ENCODE data around the gene TARDBP. TPM values are rescaled to one million over a fixed set of nuclear protein-coding genes. Genes with fewer than 3 reads are reported as not detected.
"Not testable (repeated sequence)": the region's sequence is repeated elsewhere in the genome, so short reads cannot be mapped to it uniquely, and the experiment has no call there.

The TARDBP gene
- total RNA-seq, 4 donors from 2014 or later: 118 to 265 (median 172) TPM

DNA sequence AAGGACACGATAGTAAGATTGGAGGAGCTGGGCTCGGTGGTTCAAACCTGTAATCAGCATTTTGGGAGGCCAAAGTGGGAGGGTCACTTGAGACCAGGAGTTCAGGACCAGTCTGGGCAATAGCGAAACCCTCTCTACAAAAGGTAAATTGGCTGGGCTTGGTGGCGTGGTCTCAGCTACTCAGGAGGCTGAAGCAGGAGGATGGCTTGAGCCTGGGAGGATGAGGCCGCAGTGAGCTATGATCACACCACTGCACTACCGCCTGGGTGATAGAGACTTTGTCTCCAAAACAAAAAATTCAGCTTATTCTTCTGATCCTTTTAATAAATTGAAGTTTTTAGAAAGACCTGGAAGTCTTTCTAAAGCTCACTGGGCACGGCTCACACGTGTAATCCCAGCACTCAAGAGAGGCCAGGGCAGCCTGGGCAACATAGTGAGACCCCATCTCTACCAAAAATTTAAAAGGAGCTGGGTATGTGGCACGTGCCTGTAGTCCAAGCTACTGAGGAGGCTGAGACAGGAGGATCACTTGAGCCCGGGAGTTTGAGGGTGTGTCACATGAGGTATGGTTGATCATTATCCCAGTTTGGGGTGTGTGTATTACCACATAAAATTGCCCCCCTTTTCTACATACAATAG is 19.3 kb downstream of the TARDBP start:
- peaks cover 4% of the 10 kb centered on the region in 2 donors for H3K36me3 ChIP-seq
- 91 to 93% methylated on average over 10 of the region's 10 CpGs for WGBS, 2 donors
- intact Hi-C loops (cut with DNase I): no loop called here
- no peaks in the 10 kb centered on the region for H3K4me1 ChIP-seq
- H3K27me3 ChIP-seq: no peaks in the 10 kb centered on the region
- no peak for TF ChIP-seq POLR2A (IDR thresholded peaks at IDR 0.05)
- TF ChIP-seq, protein P1, sequence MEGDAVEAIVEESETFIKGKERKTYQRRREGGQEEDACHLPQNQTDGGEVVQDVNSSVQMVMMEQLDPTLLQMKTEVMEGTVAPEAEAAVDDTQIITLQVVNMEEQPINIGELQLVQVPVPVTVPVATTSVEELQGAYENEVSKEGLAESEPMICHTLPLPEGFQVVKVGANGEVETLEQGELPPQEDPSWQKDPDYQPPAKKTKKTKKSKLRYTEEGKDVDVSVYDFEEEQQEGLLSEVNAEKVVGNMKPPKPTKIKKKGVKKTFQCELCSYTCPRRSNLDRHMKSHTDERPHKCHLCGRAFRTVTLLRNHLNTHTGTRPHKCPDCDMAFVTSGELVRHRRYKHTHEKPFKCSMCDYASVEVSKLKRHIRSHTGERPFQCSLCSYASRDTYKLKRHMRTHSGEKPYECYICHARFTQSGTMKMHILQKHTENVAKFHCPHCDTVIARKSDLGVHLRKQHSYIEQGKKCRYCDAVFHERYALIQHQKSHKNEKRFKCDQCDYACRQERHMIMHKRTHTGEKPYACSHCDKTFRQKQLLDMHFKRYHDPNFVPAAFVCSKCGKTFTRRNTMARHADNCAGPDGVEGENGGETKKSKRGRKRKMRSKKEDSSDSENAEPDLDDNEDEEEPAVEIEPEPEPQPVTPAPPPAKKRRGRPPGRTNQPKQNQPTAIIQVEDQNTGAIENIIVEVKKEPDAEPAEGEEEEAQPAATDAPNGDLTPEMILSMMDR (IDR thresholded peaks at IDR 0.05): no peak
- no peak overlapping the region for H3K4me3 ChIP-seq (replicated peaks in 1 of 3)
- DNase-seq: no peak
- H3K9me3 ChIP-seq: no peaks in the 10 kb centered on the region
- no peak overlapping the region for H3K27ac ChIP-seq

DNA sequence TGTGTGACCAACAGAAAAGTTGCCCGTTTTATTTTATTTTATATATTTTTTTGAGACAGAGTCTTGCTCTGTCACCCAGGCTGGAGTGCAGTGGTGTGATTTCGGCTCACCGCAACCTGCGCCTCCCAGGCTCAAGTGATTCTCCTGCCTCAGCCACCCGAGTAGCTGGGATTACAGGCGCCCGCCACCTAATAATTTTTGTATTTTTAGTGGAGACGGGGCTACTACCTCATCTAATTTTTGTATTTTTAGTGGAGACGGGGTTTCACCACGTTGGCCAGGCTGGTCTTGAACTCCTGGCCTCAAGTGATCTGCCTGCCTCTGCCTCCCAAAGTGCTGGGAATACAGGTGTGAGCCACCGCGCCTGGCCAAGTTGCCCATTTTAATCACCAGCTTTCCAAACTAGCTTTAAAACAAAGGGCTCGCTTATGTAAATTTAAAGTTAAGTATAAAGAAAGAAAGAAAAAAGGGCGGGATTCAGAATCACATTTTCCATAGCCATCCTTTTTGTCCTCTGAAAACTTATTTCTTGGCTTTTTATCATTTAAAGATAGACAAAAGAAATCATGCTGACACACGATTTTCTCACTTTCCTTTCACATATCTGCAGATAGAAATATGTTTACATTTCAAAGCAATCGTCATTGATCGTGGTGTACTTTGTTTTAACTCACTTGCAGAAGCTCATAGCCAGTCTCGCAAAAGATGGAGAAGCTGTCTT is 24.7 kb downstream of the TARDBP start:
- not testable (repeated sequence) for H3K27me3 ChIP-seq; H3K4me1 ChIP-seq; DNase-seq; H3K36me3 ChIP-seq; H3K4me3 ChIP-seq (replicated peaks in 1 of 3); H3K27ac ChIP-seq; H3K9me3 ChIP-seq
- WGBS, 2 donors: 55 to 58% methylated on average over 18 of the region's 18 CpGs
- intact Hi-C loops (cut with DNase I): loop anchor here (5.0 kb wide), 1 partner anchor 605 kb away; no protein-coding TSS in a partner anchor

DNA sequence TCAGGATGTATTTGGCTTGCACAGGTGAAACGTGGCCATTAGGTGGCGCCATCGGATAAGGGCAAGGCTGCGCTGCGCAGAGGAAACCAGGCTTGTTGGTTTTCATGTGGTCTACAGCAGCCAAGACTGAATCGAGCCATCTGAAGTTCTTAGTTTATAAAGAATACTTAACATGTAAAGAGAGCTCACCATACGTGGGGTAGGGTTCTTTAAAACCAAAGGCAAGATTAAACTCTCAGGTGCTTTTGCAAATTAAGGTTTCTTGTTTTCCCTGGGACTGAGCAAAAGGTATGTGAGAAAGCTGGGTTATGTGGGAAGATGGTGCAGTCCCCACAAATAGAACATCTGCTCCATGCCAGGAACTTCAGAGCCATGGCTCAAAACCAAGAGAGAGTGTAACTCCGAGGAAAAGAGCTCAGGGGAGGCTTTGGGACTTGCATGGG is 25.3 kb downstream of the TARDBP start:
- no peak overlapping the region for H3K4me3 ChIP-seq (replicated peaks in 1 of 3)
- H3K4me1 ChIP-seq: no peaks in the 10 kb centered on the region
- TF ChIP-seq, protein P1 (IDR thresholded peaks at IDR 0.05): peak; percentile 78 to 96 (median 94)
- TF ChIP-seq POLR2A (IDR thresholded peaks at IDR 0.05): no peak
- no peaks in the 10 kb centered on the region for H3K27me3 ChIP-seq
- 0 to 1% methylated on average over 8 of the region's 8 CpGs for WGBS, 2 donors
- no peaks in the 10 kb centered on the region for H3K9me3 ChIP-seq
- no peaks in the 10 kb centered on the region for H3K36me3 ChIP-seq
- H3K27ac ChIP-seq: no peak overlapping the region
- intact Hi-C loops (cut with DNase I): loop anchor here (5.0 kb wide), 1 partner anchor 605 kb away; no protein-coding TSS in a partner anchor
- peak; percentile 85 to 91 for DNase-seq

DNA sequence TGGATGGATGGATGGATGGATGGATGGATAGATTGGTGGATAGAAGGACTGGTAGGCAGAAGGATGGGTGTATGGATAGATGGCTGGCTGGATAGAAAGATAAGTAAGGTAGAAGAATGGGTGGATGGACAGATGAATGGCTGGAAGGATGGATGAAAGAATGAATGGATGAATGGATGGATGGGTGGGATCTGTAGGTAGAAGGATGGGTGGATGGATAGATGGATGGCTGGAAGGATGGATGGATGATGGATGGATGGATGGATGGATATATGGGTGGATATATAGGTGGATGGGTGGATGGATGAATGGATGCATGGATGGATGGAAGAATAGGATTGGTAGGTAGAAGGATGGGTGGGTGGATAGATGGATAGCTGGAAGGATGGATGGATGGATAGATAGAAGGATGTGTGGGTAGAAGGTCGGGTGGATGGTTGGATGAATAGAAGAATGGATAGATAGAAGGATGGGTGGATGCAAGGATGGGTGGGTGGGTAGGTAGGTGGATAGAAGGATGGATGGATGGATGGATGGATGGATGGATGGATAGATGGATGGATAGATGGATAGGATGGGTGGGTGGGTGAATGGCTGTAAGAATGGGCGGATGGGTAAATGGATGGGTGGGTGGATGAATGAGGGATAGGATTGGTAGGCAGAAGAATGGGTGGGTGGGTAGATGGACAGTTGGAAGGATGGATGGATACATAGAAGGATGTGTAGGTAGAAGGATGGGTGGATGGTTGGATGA is 27.1 kb downstream of the TARDBP start:
- Histone ChIP-seq H3K4me1 (no peaks in the 10 kb centered on the region), H3K9me3 (no peaks in the 10 kb centered on the region), H3K27ac (no peak overlapping the region), H3K36me3 (no peaks in the 10 kb centered on the region), H3K27me3 (no peaks in the 10 kb centered on the region), H3K4me3 (replicated peaks in 1 of 3) (no peak overlapping the region)
- TF ChIP-seq POLR2A (IDR thresholded peaks at IDR 0.05): no peak
- TF ChIP-seq, protein P1 (IDR thresholded peaks at IDR 0.05): no peak
- WGBS, 2 donors: 57 to 66% methylated on average over 2 of the region's 2 CpGs
- intact Hi-C loops (cut with DNase I): loop anchor here (5.0 kb wide), 1 partner anchor 603 kb away; no protein-coding TSS in a partner anchor
- DNase-seq: no peak

DNA sequence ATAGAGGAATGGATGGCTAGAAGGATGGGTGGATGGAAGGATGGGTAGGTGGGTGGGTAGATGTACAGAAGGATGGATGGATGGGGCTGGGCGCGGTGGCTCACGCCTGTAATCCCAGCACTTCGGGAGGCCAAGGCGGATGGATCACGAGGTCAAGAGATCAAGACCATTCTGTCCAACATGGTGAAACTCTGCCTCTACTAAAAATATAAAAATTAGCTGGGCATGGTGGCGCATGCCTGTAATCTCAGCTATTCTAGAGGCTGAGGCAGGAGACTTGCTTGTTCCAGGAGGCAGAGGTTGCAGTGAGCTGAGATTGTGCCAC is 27.6 kb downstream of the TARDBP start:
- H3K9me3 ChIP-seq; DNase-seq; H3K27ac ChIP-seq; intact Hi-C loops (cut with DNase I); H3K27me3 ChIP-seq; H3K4me1 ChIP-seq; H3K4me3 ChIP-seq (replicated peaks in 1 of 3); H3K36me3 ChIP-seq: not testable (repeated sequence)
- WGBS, 2 donors: 85 to 91% methylated on average over 7 of the region's 7 CpGs

DNA sequence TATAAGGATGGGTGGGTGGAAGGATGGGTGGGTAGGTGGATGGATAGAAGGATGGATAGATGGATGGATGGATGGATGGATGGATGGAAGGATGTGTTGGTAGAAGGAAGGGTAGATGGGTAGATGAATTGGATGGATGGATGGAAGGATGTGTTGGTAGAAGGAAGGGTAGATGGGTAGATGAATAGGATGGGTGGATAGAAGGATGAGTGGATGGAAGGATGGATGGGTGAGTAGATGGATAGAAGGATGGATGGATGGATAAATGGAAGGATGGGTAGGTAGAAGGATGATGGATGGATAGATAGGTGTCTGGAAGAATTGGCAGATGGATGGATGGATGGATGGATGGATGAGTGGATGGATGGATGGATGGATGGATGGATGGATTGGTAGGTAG is 28.6 kb downstream of the TARDBP start:
- no peaks in the 10 kb centered on the region for H3K4me1 ChIP-seq
- intact Hi-C loops (cut with DNase I): no loop called here
- no peaks in the 10 kb centered on the region for H3K27me3 ChIP-seq
- H3K4me3 ChIP-seq (replicated peaks in 1 of 3): no peak overlapping the region
- no peaks in the 10 kb centered on the region for H3K9me3 ChIP-seq
- no peaks in the 10 kb centered on the region for H3K36me3 ChIP-seq
- DNase-seq: no peak
- H3K27ac ChIP-seq: no peak overlapping the region
- TF ChIP-seq POLR2A (IDR thresholded peaks at IDR 0.05): no peak
- TF ChIP-seq, protein P1 (IDR thresholded peaks at IDR 0.05): no peak
